ENCODE results near the gene DISP3. TPM values are rescaled to one million over a fixed set of nuclear protein-coding genes. Genes with fewer than 3 reads are reported as not detected.

Gene DISP3
- total RNA-seq, 1 experiment from 2014 or later: 2.3 TPM

DNA sequence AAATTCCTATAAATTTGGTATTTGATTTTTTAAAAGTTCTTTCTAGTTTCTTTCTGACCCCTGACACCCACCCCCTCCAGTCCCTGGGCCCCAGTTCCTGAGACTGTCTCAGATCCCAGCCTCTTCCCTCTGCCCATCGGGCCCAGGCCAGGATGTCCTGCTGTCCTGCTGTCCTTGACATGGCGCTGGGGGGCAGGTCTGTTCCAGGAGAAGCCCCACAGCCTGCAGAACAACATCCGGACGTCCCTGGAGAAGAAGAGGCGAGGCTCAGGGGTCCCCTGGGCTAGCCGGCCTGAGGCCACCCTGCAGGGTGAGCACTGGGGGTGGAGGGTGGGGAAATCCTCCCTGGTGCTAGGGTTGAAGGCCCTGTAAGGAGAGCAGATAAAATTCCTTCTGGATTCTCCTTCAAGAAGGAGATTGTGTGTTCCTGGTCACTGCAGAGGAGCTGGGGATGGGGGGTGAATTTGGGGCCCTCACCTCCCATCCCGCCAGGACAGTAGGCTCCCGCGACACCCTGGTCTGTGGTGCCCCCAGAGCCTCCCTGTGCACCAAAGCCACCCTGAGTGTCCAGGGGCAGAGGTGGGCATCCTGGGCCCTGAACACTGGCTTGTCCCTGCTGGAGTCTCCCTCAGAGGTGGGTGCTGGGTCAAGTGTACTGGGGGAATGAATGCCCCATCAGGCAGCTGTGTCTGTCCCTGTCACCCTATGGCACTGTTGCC, 45.0 kb downstream of the DISP3 start (continued):
- TF ChIP-seq ZNF274 (IDR thresholded peaks at IDR 0.05; ENCODE audit: low read depth, low read length) (no peak), CBX3 (IDR thresholded peaks at IDR 0.05; ENCODE audit: low read depth) (no peak), JUND (IDR thresholded peaks at IDR 0.05) (no peak), CEBPB (IDR thresholded peaks at IDR 0.05; ENCODE audit: low read depth) (no peak), EGR1 (IDR thresholded peaks at IDR 0.05; ENCODE audit: low read depth) (no peak), ELF1 (IDR thresholded peaks at IDR 0.05; ENCODE audit: borderline replicate concordance, low read depth) (no peak), EZH2phosphoT487 (IDR thresholded peaks at IDR 0.05; ENCODE audit: borderline replicate concordance) (no peak), POLR2AphosphoS5 (IDR thresholded peaks at IDR 0.05; ENCODE audit: low read depth, low read length) (no peak), RAD21 (IDR thresholded peaks at IDR 0.05; ENCODE audit: low read depth) (no peak), POLR2A (IDR thresholded peaks at IDR 0.05; ENCODE audit: borderline replicate concordance, extremely low read depth, insufficient read depth, insufficient read length) (no peak), SRF (IDR thresholded peaks at IDR 0.05; ENCODE audit: low read depth) (no peak)

DNA sequence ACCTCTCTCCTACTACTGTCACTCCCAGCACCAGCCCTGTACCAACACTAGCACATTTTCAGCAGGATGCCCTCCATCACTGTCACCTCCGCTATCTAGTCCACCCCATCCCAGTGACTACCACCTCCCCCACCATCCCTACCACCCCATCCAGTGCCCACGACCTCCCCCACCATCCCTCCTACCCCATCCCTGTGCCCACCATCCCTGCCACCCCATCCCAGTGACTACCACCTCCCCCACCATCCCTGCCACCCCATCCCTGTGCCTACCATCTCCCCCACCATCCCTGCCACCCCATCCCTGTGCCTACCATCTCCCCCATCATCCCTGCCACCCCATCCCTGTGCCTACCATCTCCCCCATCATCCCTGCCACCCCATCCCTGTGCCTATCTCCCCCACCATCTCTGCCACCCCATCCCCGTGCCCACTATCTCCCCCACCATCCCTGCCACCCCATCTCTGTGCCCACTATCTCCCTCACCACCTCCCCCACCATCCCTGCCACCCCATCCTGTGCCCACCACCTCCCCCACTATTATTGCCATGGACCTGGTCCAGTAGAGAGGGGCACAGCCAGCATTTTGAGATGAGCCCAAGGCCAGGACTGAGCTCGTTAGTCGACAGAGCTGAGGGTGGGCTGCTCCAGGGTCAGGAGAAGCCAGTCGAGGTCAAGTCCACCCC, 45.7 kb downstream of the DISP3 start:
- POLR2A ChIA-PET: no interaction called here
- intact Hi-C loops (cut with micrococcal nuclease): no loop called here
- Histone ChIP-seq H3K4me2 (ENCODE audit: low read length) (no peak overlapping the region), H3K27ac (ENCODE audit: low read depth, low read length) (no peak overlapping the region), H3K36me3 (ENCODE audit: control insufficient read depth in 1 of 2, insufficient read depth in 2 of 2, low read length in 2 of 2) (no peaks in the 10 kb centered on the region), H2AFZ (ENCODE audit: low read depth, low read length, poor library complexity, severe bottlenecking) (no peak overlapping the region), H3K79me2 (ENCODE audit: insufficient read depth, low read length) (no peaks in the 10 kb centered on the region), H4K20me1 (ENCODE audit: insufficient read depth) (no peaks in the 10 kb centered on the region), H3K9me2 (ENCODE audit: insufficient read depth) (no peaks in the 10 kb centered on the region), H3K27me3 (ENCODE audit: insufficient read depth, low read length) (no peaks in the 10 kb centered on the region), H3K4me3 (replicated peaks in 1 of 2; ENCODE audit: low read depth in 1 of 2, low read length in 2 of 2) (no peak overlapping the region), H3K4me1 (ENCODE audit: control insufficient read depth in 1 of 2, insufficient read depth in 2 of 2, low read length in 2 of 2) (no peaks in the 10 kb centered on the region), H3K9me3 (ENCODE audit: control insufficient read depth in 1 of 2, insufficient read depth in 1 of 2, low read depth in 1 of 2, low read length in 2 of 2) (no peaks in the 10 kb centered on the region), H3K9ac (ENCODE audit: low read length) (no peak overlapping the region)
- ATAC-seq: no peak
- CTCF ChIA-PET: no interaction called here
- RAD21 ChIA-PET (ENCODE audit: low non-redundant PET in 1 of 2, low total read pairs in 2 of 2, uncharacterized antibody in 2 of 2, unreplicated experiment in 2 of 2): no interaction called here
- BruUV-seq (replicated peaks): no TSS peak
- DNase-seq (ENCODE audit: low read depth, low spot score): no peak
- TF ChIP-seq YY1 (IDR thresholded peaks at IDR 0.05; ENCODE audit: extremely low read depth, insufficient replicate concordance, low read depth, low read length) (no peak), POLR2AphosphoS5 (IDR thresholded peaks at IDR 0.05; ENCODE audit: low read depth, low read length) (no peak), ZNF274 (IDR thresholded peaks at IDR 0.05; ENCODE audit: low read depth, low read length) (no peak), JUND (IDR thresholded peaks at IDR 0.05) (no peak), CBX3 (IDR thresholded peaks at IDR 0.05; ENCODE audit: low read depth) (no peak), REST (IDR thresholded peaks at IDR 0.05; ENCODE audit: low read depth) (no peak), ZFX (IDR thresholded peaks at IDR 0.05) (no peak), TCF7L2 (IDR thresholded peaks at IDR 0.05; ENCODE audit: borderline replicate concordance, extremely low read depth, insufficient read depth, insufficient read length) (no peak), SIN3A (IDR thresholded peaks at IDR 0.05; ENCODE audit: low read depth) (no peak), EGR1 (IDR thresholded peaks at IDR 0.05; ENCODE audit: low read depth) (no peak), EZH2 (IDR thresholded peaks at IDR 0.05) (no peak), SP1 (IDR thresholded peaks at IDR 0.05; ENCODE audit: low read depth) (no peak), FOSL1 (IDR thresholded peaks at IDR 0.05; ENCODE audit: low read depth) (no peak)
- TF ChIP-seq, protein P1, sequence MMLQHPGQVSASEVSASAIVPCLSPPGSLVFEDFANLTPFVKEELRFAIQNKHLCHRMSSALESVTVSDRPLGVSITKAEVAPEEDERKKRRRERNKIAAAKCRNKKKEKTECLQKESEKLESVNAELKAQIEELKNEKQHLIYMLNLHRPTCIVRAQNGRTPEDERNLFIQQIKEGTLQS (IDR thresholded peaks at IDR 0.05): no peak
- TF ChIP-seq, protein P2, sequence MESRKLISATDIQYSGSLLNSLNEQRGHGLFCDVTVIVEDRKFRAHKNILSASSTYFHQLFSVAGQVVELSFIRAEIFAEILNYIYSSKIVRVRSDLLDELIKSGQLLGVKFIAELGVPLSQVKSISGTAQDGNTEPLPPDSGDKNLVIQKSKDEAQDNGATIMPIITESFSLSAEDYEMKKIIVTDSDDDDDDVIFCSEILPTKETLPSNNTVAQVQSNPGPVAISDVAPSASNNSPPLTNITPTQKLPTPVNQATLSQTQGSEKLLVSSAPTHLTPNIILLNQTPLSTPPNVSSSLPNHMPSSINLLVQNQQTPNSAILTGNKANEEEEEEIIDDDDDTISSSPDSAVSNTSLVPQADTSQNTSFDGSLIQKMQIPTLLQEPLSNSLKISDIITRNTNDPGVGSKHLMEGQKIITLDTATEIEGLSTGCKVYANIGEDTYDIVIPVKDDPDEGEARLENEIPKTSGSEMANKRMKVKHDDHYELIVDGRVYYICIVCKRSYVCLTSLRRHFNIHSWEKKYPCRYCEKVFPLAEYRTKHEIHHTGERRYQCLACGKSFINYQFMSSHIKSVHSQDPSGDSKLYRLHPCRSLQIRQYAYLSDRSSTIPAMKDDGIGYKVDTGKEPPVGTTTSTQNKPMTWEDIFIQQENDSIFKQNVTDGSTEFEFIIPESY (IDR thresholded peaks at IDR 0.05; ENCODE audit: extremely low read depth, insufficient replicate concordance, low read length): no peak

Data from HCT116 (cell line).